Stimulated activated CD8-positive, alpha-beta memory T cell treated with anti-CD3 and anti-CD28 coated beads, Interleukin-4, amount 100 ng/mL, for 1 hour (primary cell): ENCODE data around the gene PLPPR2.
"Not testable (repeated sequence)": the region's sequence is repeated elsewhere in the genome, so short reads cannot be mapped to it uniquely, and the experiment has no call there.

ENCODE experiments used
- DNase-seq, 2 donors: peaks; one replicate each; pipeline ENCODE4 v3.0.0-alpha.2; 2020; ENCODE audit warnings: low read depth in 2 of 2, low spot score in 1 of 2

The PLPPR2 gene, protein sequence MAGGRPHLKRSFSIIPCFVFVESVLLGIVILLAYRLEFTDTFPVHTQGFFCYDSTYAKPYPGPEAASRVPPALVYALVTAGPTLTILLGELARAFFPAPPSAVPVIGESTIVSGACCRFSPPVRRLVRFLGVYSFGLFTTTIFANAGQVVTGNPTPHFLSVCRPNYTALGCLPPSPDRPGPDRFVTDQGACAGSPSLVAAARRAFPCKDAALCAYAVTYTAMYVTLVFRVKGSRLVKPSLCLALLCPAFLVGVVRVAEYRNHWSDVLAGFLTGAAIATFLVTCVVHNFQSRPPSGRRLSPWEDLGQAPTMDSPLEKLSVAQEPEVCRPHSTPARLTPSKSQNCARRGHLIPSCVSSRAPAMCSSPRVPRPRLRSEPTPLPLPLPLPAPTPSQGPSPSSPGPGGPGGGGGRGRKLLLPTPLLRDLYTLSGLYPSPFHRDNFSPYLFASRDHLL

GRCh38 chr19:11355160-11356073 lies at the start of gene PLPPR2:
Gene PLPPR2 (plus strand): TSS chr19:11355432. CDS start chr19:11357674, 2,242 bp downstream.
- DNase-seq, result peak; percentile 43 to 64

GRCh38 chr19:11306337-11306736 lies 48.9 kb upstream of the PLPPR2 start:
- DNase-seq, result no peak

DNA sequence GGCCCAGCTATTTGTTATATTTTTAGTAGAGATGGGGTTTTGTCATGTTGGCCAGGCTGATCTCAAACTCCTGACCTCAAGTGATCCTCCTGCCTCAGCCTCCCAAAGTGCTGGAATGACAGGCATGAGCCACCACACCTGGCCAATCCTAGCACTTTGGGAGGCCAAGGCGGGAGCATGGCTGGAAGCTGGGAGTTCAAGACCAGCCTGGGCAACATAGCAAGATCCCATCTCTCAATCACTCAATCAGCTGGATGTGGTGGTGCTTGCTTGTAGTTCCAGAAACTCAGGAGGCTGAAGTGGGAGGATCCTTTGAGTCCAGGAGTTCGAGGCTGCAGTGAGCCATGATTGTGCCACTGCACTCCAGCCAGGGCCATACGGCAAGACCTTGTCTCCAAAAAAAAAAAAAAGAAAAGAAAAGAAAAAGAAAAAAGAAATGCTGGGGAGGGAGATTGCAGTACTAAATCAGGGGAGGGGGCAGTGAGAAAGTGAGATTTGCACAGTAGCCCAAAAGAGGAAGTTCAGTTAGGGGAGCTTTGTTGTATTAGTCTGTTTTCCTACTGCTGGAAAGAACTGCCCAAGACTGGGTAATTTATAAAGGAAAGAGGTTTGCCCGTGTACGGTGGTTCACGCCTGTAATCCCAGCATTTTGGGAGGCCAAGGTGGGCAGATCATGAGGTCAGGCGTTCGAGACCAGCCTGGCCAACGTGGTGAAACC lies 34.8 kb upstream of the PLPPR2 start:
- DNase-seq, result not testable (repeated sequence)

GRCh38 chr19:11321191-11322126 lies 33.8 kb upstream of the PLPPR2 start:
- DNase-seq, result no peak

DNA sequence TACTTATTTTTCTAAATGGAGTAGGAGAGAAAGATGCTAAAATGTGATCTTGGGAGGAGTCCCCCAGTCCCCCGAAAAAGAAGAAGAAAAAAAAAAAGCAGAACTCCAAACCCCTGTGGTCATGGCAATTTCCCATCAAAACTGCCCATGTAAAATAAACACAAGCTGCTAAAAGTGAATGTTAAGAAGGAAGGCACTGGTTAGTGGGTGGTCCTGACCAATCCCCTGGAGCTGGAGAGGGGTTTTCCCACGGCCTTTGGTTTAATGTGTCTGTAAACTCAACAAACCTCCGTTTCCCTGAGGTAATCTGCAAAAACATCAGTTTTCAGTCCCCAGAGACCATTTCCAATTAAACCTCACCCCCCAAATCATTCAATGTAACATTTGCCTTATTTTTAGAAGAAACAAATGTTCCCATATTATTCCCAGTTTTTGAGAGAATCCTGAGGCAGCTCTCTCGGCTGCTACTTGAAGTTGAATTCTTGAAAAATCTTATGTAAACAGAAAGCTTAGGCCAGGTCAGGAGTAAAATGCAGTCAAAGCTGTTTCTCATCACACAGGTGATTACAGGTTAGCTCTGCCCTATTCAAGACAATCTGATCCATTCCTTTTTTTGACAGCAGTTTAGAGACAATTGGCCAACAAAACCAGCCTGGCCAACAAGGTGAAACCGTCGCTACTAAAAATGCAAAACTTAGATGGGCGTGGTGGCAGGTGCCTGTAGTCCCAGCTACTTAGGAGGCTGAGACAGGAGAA lies 32.8 kb upstream of the PLPPR2 start:
- DNase-seq, result no peak

DNA sequence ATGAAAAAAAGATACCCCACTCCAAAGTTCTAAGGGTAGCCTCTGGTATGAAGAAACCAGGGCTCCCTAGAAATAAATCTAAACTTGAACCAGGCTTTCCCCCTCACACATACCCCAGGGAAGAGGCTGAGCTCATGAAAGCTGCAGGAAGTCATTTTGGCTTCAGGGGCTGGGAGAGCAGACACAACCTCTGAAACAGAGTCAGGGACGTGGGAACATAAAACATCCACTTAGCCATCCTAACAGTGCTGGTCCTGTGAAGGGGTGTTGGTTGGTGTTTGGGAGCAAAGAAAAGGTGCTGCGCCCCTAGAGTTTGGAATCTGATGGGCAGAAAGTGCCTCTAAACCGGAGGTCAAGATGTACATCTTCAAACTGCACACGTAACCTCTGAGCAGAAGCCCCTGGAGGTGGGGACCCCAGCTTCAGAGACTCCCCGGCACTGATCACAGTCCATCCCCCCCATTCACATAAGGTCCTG lies 31.6 kb upstream of the PLPPR2 start:
- no peak for DNase-seq

GRCh38 chr19:11324079-11324661 lies 31.1 kb upstream of the PLPPR2 start:
- DNase-seq, result no peak

DNA sequence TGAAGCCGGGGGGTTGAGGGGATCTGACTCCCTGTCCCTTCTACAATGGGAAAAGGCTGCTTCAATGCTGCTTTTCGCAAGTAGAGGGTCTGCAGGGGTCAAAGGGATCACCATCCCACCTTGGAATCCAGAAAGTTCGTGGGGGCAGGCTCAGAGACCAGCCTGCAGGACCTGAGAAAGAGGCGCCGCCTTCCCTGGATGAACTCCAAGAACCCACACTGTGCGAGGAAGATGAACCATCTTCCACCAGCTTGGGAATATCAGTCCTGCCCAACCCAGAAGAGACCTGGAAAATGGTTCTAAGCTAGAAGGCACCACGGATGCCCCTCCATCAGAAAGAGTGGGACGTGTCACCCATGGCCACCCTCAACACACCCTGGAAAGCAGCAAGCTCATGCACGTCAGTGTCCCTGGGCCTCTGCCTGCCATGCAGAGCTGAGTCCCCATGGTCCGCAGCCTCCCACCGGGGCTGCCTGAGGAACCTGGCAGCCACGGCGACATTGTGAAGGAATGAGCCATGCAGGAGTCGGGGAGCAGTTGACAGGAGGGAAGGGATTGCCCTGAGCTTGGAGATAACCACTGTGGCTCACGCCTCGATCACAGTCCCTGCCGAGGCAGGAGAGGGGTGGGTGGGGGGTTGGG lies 30.4 kb upstream of the PLPPR2 start:
- no peak for DNase-seq

GRCh38 chr19:11325544-11325943 lies 29.7 kb upstream of the PLPPR2 start:
- DNase-seq, result no peak

DNA sequence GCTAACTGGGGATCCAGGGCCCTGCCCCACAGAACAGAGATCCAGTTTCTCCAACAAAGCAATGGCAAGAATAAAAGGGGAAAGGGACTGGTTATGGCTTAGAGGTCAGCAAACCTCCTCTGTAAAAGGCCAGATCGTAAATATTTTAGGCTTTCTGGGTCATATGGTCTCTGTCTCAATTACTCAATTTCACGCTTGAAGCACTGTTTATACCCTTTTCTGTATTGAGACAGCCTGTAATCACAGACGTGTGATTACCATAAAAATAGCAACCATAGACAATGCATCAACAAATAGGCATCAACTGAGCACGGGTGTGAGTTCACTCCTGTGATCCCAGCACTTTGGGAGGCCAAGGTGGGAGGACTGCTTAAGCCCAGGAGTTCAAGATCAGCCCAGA lies 25.1 kb upstream of the PLPPR2 start:
- DNase-seq, result no peak

GRCh38 chr19:11331502-11331901 lies 23.7 kb upstream of the PLPPR2 start:
- DNase-seq, result no peak

GRCh38 chr19:11332822-11333221 lies 22.4 kb upstream of the PLPPR2 start:
- no peak for DNase-seq

- not testable (repeated sequence) for DNase-seq
These were observed 21.4 kb upstream of the PLPPR2 start for GRCh38 chr19:11333838-11334237.

- DNase-seq, result no peak
These were observed 19.6 kb upstream of the PLPPR2 start for GRCh38 chr19:11335449-11336146.

DNA sequence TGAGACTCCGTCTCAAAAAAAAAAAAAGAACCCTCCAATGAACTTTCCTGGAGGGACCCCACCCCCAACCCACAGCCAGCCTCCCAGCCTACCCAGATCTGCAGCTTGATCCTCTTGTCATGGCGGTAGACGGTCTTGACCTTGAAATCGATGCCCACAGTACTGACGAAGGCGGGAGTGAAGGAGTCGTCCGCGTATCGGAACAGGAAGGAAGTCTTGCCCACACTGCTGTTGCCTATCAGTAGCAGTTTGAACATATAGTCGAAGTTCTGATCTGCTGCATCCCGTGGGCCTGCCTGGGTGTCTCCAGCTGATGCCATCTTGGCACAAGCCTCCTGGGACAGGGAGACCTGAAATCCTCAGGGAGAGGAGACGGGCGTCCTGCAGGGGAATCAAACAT lies 18.2 kb upstream of the PLPPR2 start:
- DNase-seq, result no peak

- no peak for DNase-seq
These were observed 17.1 kb upstream of the PLPPR2 start for GRCh38 chr19:11338121-11338520.

DNA sequence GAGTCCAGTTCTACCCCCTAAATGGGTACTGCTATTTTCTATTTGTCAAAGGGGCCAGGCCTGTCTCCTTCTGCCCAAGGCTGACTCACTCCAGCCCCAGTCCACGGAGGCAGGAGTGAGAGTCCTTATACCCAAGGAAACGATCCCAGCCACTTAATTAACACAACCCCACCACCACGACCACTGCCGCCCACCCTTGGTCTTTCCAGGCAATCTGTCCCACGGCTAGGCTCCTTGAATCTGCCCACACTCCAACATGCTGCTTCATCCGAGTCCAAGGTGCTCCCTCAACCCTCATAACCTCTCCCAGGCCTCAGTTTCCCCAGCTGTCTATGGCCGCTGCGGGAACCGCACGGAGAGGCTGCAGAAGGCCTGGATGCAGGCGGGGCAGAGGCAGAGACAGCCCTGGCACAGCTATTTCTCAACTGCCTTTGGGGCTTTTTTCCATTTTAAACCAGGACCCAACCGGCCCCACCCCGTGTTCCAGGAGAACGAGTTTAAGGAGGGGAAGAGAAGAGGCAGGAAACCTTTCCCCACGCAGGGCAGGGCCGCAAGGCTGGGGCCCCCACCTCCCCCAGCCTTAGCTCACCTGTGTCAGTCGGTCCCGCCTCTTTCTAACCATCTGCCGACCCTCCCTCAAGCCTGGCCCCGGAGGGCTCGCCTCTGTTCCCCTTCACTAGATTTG lies 16.5 kb upstream of the PLPPR2 start:
- DNase-seq, result no peak
